Measurements from ENCODE around the gene MAP3K20.
"Not testable (repeated sequence)": the region's sequence is repeated elsewhere in the genome, so short reads cannot be mapped to it uniquely, and the experiment has no call there.

The MAP3K20 gene

DNA sequence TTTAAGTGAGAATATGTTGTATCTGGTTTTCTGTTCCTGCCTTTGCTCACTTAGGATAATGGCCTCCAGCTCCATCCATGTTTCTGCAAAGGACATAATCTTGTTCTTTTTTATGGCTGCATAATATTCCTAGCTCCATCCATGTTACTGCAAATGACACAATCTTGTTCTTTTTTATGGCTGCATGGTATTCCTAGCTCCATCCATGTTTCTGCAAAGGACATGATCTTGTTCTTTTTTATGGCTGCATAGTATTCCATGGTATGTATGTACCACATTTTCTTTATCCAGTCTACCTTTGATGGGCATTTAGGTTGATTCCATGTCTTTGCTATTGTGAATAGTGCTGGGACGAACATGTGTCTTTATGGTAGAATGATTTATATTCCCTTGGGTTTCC is 87.7 kb downstream of the MAP3K20 start:
- not testable (repeated sequence) for DNase-seq

DNA sequence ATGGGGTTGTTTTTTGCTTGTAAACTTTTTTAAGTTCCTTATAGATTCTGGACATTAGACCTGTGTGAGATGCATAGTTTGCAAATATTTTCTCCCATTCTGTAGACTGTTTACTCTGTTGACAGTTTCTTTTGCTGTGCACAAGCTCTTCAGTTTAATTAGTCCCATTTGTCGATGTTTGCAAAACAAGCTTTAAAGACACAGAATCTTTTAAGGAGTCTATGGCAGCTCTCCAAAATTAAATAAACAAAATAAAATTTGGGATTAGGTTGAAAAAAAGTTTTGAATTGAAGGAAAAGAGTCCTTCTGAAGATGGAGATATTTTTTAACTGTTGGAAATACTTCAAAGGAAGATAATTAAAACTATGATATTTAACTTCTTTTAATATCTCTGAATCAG is 88.8 kb downstream of the MAP3K20 start:
- DNase-seq, result no peak

DNA sequence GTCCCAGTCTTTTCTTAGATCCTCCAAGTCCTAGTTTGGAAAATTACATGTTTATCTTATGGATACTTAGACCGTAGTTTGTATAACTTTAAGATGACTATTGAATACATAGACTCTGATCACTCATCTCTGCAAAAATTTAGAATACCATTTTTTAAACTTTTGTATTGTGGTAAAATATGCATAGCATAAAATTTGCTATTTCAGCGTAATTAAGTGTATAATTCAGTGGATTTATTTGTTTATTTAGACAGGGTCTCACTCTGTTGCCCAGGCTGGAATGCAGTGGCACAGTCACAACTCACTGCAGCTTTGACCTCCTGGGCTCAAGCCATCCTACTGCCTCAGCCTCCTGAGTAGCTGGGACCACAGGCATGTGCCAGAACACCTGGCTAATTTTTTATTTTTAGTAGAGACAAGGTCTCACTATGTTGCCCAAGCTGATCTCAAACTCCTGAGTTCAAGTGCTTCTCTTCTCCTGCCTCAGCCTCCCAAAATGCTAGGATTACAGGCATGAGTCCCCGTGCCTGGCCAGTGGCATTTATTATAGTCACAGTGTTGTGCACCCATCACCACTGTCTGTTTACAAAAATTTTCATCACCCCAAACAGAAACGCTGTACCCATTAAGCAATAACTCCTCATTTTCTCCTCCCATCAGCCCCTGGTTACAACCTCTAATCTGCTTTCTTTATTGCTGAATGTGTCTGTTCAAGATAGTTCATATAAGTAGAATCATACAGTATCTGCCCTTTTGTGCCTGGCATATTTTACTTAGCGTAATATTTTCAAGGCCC is 90.0 kb downstream of the MAP3K20 start:
- no peak for DNase-seq

- no peak for DNase-seq
These were observed 95.7 kb downstream of the MAP3K20 start for GRCh38 chr2:173171321-173171720.

DNA sequence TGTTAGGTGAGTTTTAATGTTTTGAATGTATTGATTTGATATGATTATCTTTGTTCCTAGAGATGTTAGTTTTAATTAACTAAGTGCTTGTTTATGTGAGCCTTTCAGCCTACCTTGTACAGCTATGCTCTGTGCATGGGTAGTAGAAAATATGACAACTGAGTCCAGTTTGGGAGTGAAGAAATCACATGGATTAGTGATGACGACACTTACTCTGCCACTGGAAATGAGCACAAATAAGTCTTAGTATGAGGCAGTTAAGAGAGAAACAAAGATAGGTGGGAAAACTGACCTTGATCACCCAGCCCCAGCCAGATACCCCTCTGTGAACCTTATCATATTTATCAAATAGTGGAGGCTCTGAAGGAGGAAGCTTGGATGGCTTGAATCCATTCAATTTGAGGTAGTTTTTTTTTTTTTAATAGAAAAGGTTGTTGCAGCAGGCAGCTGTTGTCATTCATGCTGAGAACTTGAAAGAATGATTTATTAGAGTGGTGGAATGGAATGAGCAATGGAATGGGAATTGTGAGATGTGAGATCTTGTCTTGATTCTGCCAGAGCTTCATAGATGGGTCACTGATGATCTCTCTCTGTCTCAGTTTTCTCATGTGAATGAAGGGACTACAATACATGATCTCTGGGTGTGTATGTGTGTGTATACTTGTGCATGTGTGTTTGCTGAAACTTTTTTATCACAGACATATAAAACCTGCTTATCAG is 96.4 kb downstream of the MAP3K20 start:
- DNase-seq, result no peak

- DNase-seq, result not testable (repeated sequence)
These were observed 98.7 kb downstream of the MAP3K20 start for GRCh38 chr2:173174339-173174738.

GRCh38 chr2:173175222-173175621 is 99.6 kb downstream of the MAP3K20 start:
- DNase-seq, result no peak

- DNase-seq, result no peak
These were observed 106.3 kb downstream of the MAP3K20 start for GRCh38 chr2:173181982-173182381.

GRCh38 chr2:173184031-173185004 is 108.7 kb downstream of the MAP3K20 start:
- DNase-seq, result no peak

DNA sequence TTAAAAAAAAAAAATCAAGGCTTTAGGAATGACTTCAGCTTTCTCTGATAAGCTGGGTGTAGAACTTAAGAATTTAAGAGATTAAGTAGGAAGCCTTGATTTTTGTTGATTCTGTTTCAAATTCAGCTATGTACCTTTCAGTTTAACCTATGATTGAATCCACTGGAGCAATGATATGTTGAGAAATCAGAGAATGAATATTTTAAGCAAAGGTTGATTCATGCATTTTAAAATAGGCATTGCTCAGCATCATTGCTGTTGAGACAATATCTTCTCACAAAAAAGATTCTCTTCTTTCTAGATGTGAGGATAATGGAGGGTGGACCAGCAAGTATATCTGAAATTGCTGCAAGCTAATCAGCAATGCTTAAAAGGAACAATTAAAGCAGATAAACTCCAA is 109.8 kb downstream of the MAP3K20 start:
- DNase-seq, result no peak

- no peak for DNase-seq
These were observed 112.5 kb downstream of the MAP3K20 start for GRCh38 chr2:173187941-173188788.

DNA sequence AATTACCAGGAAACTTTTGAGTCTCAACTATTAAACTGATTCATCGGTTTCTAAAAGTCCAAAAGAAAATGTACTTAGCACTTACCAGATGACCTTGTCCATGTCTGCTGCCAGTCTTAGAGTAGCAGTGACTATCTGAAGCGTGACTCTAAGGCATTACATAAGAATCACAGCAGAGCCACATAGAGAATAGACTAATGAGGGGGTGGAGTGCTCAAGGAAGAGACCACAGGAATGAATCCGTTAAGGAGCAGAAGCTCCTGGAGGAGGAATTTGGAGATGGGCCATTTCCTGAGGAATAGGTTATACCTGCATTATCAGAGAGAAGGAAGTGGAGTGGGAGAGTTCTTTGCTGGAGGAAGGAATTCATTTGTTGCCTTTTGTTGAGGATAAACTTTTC is 116.0 kb downstream of the MAP3K20 start:
- DNase-seq, result no peak

GRCh38 chr2:173192071-173192470 is 116.4 kb downstream of the MAP3K20 start:
- no peak for DNase-seq

DNA sequence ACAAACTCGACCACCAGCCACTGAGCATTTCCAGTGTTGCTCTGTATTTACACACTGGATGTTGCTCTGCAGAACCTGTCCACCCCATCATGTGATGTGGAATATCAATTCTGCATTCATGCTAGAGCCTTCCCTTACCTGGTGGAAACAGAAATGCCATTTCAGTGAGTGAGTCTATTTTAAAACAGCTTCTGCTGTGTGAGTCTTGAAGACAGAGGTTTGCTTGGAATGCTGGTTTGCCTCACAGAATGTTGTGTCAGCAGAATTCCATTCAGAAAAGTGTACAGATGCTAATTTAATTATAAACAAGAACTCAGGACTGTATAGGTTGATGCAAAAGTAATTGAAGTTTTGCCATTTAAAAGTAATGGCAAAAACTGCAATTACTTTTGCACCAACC is 118.3 kb downstream of the MAP3K20 start:
- no peak for DNase-seq

DNA sequence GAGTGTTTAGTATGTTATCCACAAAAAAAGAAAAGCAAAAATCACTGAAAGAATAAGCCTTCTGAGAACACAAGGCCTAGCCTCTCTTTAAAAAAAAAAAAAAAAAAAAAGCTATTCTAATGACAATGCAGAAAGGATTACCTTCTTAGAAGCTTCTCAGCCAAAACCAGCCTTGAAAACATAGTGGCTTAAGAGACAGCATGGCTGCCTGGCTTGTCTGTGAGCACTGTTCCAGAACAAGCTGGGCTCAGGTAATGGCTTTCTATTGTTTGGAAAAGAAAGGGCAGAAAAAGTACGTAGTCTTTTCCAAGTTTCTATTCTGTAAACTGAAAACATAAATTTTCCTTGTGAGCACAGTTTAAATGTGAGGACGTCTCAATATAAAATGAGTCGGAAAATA is 119.5 kb downstream of the MAP3K20 start:
- no peak for DNase-seq

- DNase-seq, result peak in 1 of 3 experiments; percentile 1
These were observed 120.4 kb downstream of the MAP3K20 start for GRCh38 chr2:173196080-173196479.

DNA sequence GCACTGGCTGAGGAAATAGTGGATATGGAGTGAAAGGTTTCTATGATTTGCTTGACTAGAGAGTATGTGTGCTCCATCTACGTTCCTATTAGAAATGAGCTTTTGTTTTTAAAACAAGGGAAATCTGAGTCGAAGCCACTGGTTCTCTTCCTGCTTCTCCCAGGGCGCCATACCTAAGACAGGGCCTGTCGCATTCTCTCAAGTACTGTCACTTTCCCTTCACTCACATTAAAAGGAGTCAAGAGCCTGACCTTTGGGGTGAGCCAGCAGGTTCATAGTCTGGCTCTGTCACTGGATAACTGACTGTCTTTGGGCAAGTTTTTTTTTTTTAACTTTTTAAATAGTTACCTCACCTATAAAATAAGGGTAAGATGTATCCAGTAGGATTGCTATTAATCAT is 121.0 kb downstream of the MAP3K20 start:
- DNase-seq, result peak in 1 of 3 experiments; percentile 8

GRCh38 chr2:173198327-173198726 is 122.7 kb downstream of the MAP3K20 start:
- no peak for DNase-seq

- DNase-seq, result no peak
These were observed 123.6 kb downstream of the MAP3K20 start for GRCh38 chr2:173199294-173199693.

DNA sequence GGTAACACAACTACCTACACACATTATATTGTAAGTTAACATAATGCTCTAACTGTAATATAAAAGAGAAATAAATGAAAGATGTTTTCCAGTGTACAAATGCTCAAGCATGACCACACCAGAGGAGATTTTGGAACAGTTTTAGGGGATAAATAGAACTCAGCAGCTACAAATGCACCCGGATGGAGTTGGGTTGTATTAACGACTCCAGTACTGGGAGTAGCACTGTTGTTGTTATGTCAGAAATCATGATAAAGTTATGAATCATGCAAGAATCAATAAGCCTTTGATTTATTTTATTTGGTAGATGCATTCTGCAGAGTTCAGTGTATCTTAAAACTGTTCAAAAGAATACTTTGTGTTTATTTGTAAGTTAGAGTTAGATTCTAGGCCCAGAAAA is 126.9 kb downstream of the MAP3K20 start:
- DNase-seq, result no peak

GRCh38 chr2:173204316-173204715 is 128.7 kb downstream of the MAP3K20 start:
- no peak for DNase-seq

GRCh38 chr2:173205375-173205774 is 129.7 kb downstream of the MAP3K20 start:
- no peak for DNase-seq

All from NCI-H1417 (cell line).